Memory B cell (primary cell): ENCODE data around the gene OR56A5.
"Not testable (repeated sequence)": the region's sequence is repeated elsewhere in the genome, so short reads cannot be mapped to it uniquely, and the experiment has no call there.

Source experiments
- ATAC-seq: fragments of 150-1000 bp; cut with Tn5 transposase; 2 replicates; pipeline ENCODE4 v1.10.0; 2021; ENCODE audit warnings: low read depth, mild to moderate bottlenecking, moderate library complexity
- DNase-seq, 2 donors: peaks; one replicate each; pipeline ENCODE4 v3.0.0; 2022; ENCODE audit warnings: low spot score in 2 of 2
- H3K27ac Mint-ChIP-seq: one replicate; pipeline ENCODE4 v1.8.0; 2022; ENCODE audit warnings: mild to moderate bottlenecking, moderate library complexity, mixed read lengths
- H3K27me3 Mint-ChIP-seq: one replicate; pipeline ENCODE4 v1.8.0; 2022; ENCODE audit warnings: mixed read lengths
- H3K36me3 Mint-ChIP-seq: one replicate; pipeline ENCODE4 v1.8.0; 2022; ENCODE audit warnings: mild to moderate bottlenecking, mixed read lengths
- H3K4me1 Mint-ChIP-seq: one replicate; pipeline ENCODE4 v1.8.0; 2022; ENCODE audit warnings: mixed read lengths
- H3K4me3 Mint-ChIP-seq: one replicate; pipeline ENCODE4 v1.8.0; 2022; ENCODE audit warnings: mild to moderate bottlenecking, moderate library complexity, mixed read lengths
- H3K9me3 Mint-ChIP-seq: one replicate; pipeline ENCODE4 v1.8.0; 2022; ENCODE audit warnings: mixed read lengths

The OR56A5 gene

DNA sequence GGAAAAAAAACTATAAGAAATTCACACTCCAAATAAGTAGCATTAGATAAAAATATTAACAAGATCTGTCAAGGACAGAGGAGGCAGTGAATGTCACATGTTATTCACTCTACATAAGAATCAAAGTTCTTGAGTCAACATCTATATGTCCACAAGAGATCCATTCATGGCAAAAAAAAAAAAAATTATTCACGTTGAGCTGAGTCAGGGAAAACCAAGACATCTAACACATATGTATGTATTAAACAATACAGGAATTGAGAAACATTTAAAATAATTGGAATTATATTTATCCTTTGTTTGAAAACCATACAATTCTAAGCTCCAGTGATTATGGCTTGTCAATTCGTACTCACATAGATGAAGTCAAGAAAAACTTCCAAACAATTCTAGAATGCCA is 1.3 kb downstream of the OR56A5 start:
- DNase-seq (no peak), ATAC-seq (no peak)
- Mint-ChIP-seq H3K4me1 (no peaks in the 10 kb centered on the region), H3K27me3 (peaks cover 10% of the 10 kb centered on the region), H3K4me3 (no peak overlapping the region), H3K9me3 (peaks cover 13% of the 10 kb centered on the region), H3K36me3 (no peaks in the 10 kb centered on the region), H3K27ac (no peak overlapping the region)

GRCh38 chr11:5960704-5961320 is 7.5 kb downstream of the OR56A5 start:
- not testable (repeated sequence) for DNase-seq, H3K27me3 Mint-ChIP-seq, H3K27ac Mint-ChIP-seq, ATAC-seq, H3K4me1 Mint-ChIP-seq, H3K4me3 Mint-ChIP-seq, H3K36me3 Mint-ChIP-seq
- H3K9me3 Mint-ChIP-seq, result peaks cover 15% of the 10 kb centered on the region

DNA sequence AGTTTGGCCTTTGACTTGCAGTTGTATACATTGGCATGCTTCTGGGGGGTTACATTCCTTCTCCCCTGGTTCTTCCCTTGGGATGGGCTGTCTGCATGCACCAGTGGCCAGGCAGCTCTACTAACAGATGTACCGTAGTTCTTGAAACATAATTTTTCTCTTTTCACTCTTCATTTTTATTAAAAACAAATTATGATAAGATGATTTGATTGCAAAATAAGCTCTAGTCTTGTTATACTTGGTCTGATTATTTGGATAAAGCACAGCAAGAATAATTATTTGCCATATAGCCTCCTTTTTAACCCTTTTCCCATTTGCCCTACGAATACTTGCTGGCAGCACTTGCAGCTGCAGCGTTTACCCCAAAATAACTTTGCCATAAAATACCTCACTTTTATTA is 12.7 kb downstream of the OR56A5 start:
- H3K4me1 Mint-ChIP-seq, result no peaks in the 10 kb centered on the region

DNA sequence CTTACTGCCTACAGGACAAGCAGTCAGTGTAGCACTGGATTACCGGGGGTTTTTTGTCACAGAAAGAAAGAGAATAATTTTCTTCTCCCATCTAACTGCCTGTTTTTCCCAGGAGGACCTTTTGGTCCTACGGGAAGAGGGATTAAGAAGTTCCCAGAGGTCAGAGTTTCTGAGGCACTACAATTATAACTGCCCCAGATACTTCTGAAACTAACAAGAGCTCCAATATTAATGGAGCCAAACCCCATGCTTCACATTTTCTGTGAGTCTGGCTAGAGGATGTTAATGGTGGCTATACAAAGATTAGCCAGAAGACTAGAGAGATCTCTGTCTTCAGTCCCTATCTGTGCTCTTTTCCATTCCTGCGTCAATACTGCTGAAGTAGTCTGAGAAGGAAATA is 26.3 kb downstream of the OR56A5 start, which contains the start of gene OR56A3:
Gene OR56A3 (plus strand): TSS at position 301 of the 400 bp plus-strand sequence. CDS start 5,096 bp downstream, outside the sequence.
- H3K9me3 Mint-ChIP-seq, result peaks cover 2% of the 10 kb centered on the region
- peaks cover 1% of the 10 kb centered on the region for H3K27me3 Mint-ChIP-seq
- ATAC-seq (no peak), DNase-seq (no peak)
- H3K36me3 Mint-ChIP-seq, result no peaks in the 10 kb centered on the region
- H3K4me1 Mint-ChIP-seq, result no peaks in the 10 kb centered on the region
- H3K4me3 Mint-ChIP-seq, result no peak within 1 kb of the TSS
- no peak within 1 kb of the TSS for H3K27ac Mint-ChIP-seq

More for the DNA sequence above, 12.7 kb downstream of the OR56A5 start:
- Mint-ChIP-seq H3K27ac (no peak overlapping the region), H3K36me3 (no peaks in the 10 kb centered on the region), H3K27me3 (no peaks in the 10 kb centered on the region), H3K9me3 (peaks cover 2% of the 10 kb centered on the region), H3K4me3 (no peak overlapping the region)
- ATAC-seq, result no peak
- no peak for DNase-seq

- Mint-ChIP-seq H3K27me3 (peaks cover 1% of the 10 kb centered on the region), H3K27ac (no peak overlapping the region), H3K9me3 (peaks cover 2% of the 10 kb centered on the region), H3K4me1 (no peaks in the 10 kb centered on the region), H3K36me3 (no peaks in the 10 kb centered on the region), H3K4me3 (no peak overlapping the region)
- ATAC-seq (no peak), DNase-seq (no peak)
Observed at GRCh38 chr11:5940748-5941147, 27.5 kb downstream of the OR56A5 start.

DNA sequence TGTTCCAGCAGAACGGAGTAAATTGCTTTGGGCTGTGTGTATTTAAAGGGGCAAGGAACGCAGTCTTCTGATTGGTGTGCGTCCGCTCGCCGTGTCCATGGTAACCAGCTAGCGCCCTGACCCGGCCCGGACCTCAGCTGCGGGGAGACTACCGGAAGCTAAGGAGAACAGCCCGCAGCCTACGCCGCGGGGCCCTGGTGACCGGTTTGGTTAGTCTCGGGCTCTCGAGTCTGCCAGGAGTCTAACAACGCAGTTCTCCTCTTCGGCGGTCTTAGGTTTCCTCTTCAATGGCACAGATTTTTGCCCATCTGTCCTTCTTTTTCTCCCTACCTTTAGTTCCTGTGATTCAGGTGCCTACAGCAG is 29.7 kb downstream of the OR56A5 start:
- peaks cover 2% of the 10 kb centered on the region for H3K9me3 Mint-ChIP-seq
- ATAC-seq (no peak), DNase-seq (no peak)
- H3K27me3 Mint-ChIP-seq, result peaks cover 1% of the 10 kb centered on the region
- H3K4me1 Mint-ChIP-seq, result no peaks in the 10 kb centered on the region
- no peak overlapping the region for H3K27ac Mint-ChIP-seq
- no peaks in the 10 kb centered on the region for H3K36me3 Mint-ChIP-seq
- H3K4me3 Mint-ChIP-seq, result no peak overlapping the region

- Mint-ChIP-seq H3K4me3 (no peak overlapping the region), H3K36me3 (no peaks in the 10 kb centered on the region), H3K4me1 (no peaks in the 10 kb centered on the region), H3K9me3 (peaks cover 2% of the 10 kb centered on the region), H3K27me3 (peaks cover 1% of the 10 kb centered on the region), H3K27ac (no peak overlapping the region)
- ATAC-seq, result no peak
- no peak for DNase-seq
Observed at GRCh38 chr11:5937868-5938602, 30.3 kb downstream of the OR56A5 start.

- ATAC-seq (no peak), DNase-seq (no peak)
- Mint-ChIP-seq H3K9me3 (peaks cover 16% of the 10 kb centered on the region), H3K27ac (no peak overlapping the region), H3K36me3 (no peaks in the 10 kb centered on the region), H3K4me3 (no peak overlapping the region), H3K4me1 (no peaks in the 10 kb centered on the region), H3K27me3 (peaks cover 4% of the 10 kb centered on the region)
Observed at GRCh38 chr11:5933116-5933515, 35.2 kb downstream of the OR56A5 start.

DNA sequence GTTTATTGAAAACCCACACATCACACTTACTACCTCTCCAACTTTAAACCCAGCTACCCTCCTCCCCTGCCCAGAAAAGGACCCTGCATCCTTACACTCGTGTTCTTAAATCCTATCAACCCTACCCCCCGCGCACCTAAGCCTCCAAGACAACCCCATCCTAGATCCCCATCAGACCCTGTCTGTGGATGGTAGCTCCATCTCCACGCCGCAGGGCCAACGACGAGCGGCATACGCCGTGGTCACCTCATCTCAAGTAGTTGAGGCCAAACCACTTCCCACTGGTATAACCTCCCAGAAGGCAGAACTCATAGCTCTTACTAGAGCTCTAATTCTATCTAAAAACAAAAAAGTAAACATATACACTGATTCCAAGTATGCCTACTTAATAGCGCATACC is 35.6 kb downstream of the OR56A5 start:
- Mint-ChIP-seq H3K27ac (no peak overlapping the region), H3K4me1 (no peaks in the 10 kb centered on the region), H3K27me3 (peaks cover 3% of the 10 kb centered on the region), H3K36me3 (no peaks in the 10 kb centered on the region), H3K4me3 (no peak overlapping the region), H3K9me3 (peaks cover 17% of the 10 kb centered on the region)
- no peak for DNase-seq
- ATAC-seq, result no peak

DNA sequence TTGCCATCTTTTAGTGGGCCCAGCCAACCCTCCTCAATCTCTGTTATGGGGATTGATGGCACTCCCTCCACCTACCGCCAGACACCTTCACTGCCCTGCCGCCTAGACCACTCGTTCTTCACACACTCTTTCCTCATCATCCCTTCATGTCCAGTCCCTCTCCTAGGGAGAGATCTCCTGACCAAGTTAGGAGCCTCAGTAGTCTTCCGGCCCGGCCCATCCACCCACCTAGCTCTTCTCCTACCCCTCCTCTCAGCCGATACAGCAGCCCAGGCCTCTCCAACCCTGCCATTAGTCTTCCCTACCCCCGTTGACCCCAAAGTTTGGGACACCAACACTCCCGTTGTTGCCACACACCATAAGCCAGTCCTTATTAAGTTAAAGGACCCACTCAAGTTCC is 37.2 kb downstream of the OR56A5 start:
- H3K4me3 Mint-ChIP-seq, result no peak overlapping the region
- H3K9me3 Mint-ChIP-seq, result peaks cover 17% of the 10 kb centered on the region
- peaks cover 3% of the 10 kb centered on the region for H3K27me3 Mint-ChIP-seq
- H3K27ac Mint-ChIP-seq, result no peak overlapping the region
- no peaks in the 10 kb centered on the region for H3K36me3 Mint-ChIP-seq
- DNase-seq, result no peak
- no peak for ATAC-seq
- H3K4me1 Mint-ChIP-seq, result no peaks in the 10 kb centered on the region

DNA sequence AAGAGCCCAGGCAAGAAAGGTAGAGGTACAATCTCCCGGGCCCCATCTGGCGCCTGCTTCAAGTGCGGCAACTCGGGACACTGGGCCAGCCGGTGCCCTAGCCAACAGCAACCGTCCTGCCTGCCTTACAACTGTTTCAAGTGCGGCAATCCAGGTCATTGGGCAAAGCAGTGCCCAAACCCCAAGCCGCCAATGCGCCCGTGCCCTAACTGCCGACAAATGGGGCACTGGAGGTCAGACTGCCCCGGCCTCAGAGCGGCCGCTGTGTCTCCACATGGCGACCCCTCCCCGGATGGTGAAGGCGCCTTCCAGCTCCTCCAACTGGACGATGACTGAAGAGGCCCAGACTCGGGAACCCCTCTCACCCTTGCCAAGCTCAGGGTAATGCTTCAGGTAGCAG is 37.7 kb downstream of the OR56A5 start:
- Mint-ChIP-seq H3K4me1 (no peaks in the 10 kb centered on the region), H3K9me3 (peaks cover 18% of the 10 kb centered on the region), H3K4me3 (no peak overlapping the region), H3K27ac (no peak overlapping the region), H3K36me3 (no peaks in the 10 kb centered on the region), H3K27me3 (peaks cover 3% of the 10 kb centered on the region)
- DNase-seq (no peak), ATAC-seq (no peak)

DNA sequence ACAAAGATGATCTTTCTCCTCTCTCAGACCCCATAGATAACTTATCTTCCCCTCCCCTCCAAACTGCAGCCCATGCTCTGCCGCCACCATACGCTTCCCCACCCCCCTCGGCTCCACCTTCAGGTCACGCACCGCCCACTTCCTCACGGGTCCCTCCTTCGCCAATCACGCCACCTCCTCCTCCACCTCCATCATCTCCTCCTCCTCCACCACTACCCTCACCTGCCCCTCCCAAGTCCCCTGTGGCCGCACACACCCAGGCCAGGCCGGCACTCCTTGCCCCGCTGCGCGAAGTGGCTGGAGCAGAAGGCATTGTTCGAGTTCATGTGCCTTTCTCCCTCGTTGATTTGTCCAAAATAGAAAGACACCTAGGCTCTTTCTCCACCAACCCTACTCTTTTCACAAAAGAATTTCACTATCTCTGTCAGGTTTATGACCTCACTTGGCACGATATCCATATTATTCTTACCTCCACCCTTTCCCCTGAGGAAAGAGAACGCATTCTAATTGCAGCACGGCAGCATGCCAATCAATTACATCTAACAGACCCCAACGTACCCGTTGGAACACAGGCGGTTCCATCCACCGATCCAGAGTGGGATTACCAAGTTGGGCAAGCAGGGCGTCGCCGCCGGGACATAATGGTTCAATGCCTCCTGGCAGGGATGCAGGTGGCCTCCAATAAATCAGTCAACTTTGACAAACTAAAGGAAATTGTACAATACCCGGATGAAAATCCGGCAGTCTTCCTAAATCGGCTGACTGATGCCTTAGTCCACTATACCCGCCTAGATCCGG is 38.5 kb downstream of the OR56A5 start:
- H3K9me3 Mint-ChIP-seq, result peaks cover 20% of the 10 kb centered on the region
- ATAC-seq, result no peak
- no peaks in the 10 kb centered on the region for H3K36me3 Mint-ChIP-seq
- peaks cover 3% of the 10 kb centered on the region for H3K27me3 Mint-ChIP-seq
- no peak overlapping the region for H3K4me3 Mint-ChIP-seq
- no peak for DNase-seq
- H3K27ac Mint-ChIP-seq, result no peak overlapping the region
- H3K4me1 Mint-ChIP-seq, result no peaks in the 10 kb centered on the region

DNA sequence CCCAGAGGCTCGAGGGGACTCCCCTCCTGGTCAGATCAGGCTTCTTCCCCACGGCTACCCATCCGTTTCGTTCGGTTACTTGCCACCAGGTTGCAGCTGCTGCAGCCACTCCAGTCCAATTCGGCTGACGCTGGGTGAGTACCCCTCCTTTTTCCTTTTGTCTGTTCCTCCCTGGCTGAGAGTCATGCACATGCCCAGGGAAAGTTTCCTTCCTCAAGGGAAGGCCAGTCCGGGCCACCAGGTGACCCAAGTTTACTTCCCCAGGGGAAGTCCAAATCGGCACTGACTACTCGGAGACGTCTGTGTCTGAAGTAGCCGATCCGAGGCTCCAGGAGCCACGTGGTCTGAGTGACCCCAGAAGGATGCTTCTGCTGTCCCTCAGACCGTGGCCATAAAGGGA is 39.5 kb downstream of the OR56A5 start:
- peaks cover 23% of the 10 kb centered on the region for H3K9me3 Mint-ChIP-seq
- H3K4me3 Mint-ChIP-seq, result no peak overlapping the region
- H3K27ac Mint-ChIP-seq, result no peak overlapping the region
- no peak for ATAC-seq
- no peak for DNase-seq
- H3K27me3 Mint-ChIP-seq, result peaks cover 3% of the 10 kb centered on the region
- no peaks in the 10 kb centered on the region for H3K4me1 Mint-ChIP-seq
- no peaks in the 10 kb centered on the region for H3K36me3 Mint-ChIP-seq

DNA sequence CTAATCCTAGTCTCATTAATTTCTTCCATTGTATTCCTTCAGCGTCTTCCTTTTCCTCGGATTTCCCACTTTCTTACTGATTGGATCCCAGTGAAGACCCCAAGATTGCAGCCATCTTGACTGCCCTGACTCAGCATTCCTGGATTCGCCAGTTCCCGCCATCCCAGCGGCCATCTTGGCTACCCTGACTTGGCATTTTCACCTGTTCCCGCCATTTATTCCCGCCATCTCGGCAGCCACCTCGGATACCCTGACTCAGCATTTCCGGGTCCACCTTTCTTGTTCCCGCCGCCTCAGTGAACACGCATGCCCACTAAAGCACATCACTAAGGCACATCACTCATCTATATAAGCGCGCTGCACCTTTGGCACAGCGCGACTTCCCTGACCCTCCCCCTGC is 40.0 kb downstream of the OR56A5 start:
- H3K27me3 Mint-ChIP-seq, result peaks cover 3% of the 10 kb centered on the region
- ATAC-seq, result no peak
- no peaks in the 10 kb centered on the region for H3K4me1 Mint-ChIP-seq
- DNase-seq, result no peak
- no peak overlapping the region for H3K27ac Mint-ChIP-seq
- no peak overlapping the region for H3K4me3 Mint-ChIP-seq
- no peaks in the 10 kb centered on the region for H3K36me3 Mint-ChIP-seq
- H3K9me3 Mint-ChIP-seq, result peaks cover 23% of the 10 kb centered on the region
